ENCODE data around the gene IKZF1. TPM values are rescaled to one million over a fixed set of nuclear protein-coding genes. Genes with fewer than 3 reads are reported as not detected.

IKZF1 gene
- total RNA-seq, 1 donor from 2014 or later: 3.6 TPM

GRCh38 chr7:50306494-50307367 is 2.2 kb downstream of the IKZF1 start:
- Histone ChIP-seq H3K36me3 (no peaks in the 10 kb centered on the region), H3K4me3 (peak overlapping the region in 1 of 2 donors; percentile 62), H3K4me1 (no peaks in the 10 kb centered on the region), H3K27ac (no peak overlapping the region), H3K9me3 (no peaks in the 10 kb centered on the region), H3K27me3 (no peaks in the 10 kb centered on the region)
- no peak for DNase-seq (ENCODE audit: low spot score in 2 of 2)
- intact Hi-C loops (cut with DNase I): no loop called here
- no peak for TF ChIP-seq CTCF (IDR thresholded peaks at IDR 0.05)

GRCh38 chr7:50307368-50308032 is 3.0 kb downstream of the IKZF1 start:
- intact Hi-C loops (cut with DNase I): no loop called here
- Histone ChIP-seq H3K36me3 (no peaks in the 10 kb centered on the region), H3K9me3 (no peaks in the 10 kb centered on the region), H3K4me1 (no peaks in the 10 kb centered on the region), H3K27ac (no peak overlapping the region), H3K4me3 (peak overlapping the region in 1 of 2 donors; percentile 6), H3K27me3 (no peaks in the 10 kb centered on the region)
- no peak for DNase-seq (ENCODE audit: low spot score in 2 of 2)
- no peak for TF ChIP-seq CTCF (IDR thresholded peaks at IDR 0.05)

DNA sequence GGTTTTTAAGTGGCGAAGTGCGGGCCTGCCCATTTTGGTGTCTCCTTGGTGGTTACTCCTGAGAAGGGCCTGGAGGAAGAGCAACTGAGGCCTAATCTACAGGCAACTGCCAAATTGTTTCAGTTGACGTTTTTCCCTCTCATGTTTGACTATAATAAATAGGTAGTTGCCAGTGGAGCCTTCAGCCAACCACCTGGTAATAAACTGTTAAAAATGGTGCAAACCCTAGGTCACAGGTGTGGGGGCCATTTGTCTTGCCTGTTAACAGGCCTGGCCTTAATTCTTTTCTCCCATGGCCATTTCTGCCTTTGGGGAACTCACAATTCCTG is 3.7 kb downstream of the IKZF1 start:
- no peaks in the 10 kb centered on the region for H3K36me3 ChIP-seq
- DNase-seq (ENCODE audit: low spot score in 2 of 2): no peak
- no peak overlapping the region for H3K4me3 ChIP-seq
- H3K9me3 ChIP-seq: no peaks in the 10 kb centered on the region
- no peak overlapping the region for H3K27ac ChIP-seq
- H3K27me3 ChIP-seq: no peaks in the 10 kb centered on the region
- no peak for TF ChIP-seq CTCF (IDR thresholded peaks at IDR 0.05)
- intact Hi-C loops (cut with DNase I): no loop called here
- H3K4me1 ChIP-seq: no peaks in the 10 kb centered on the region

DNA sequence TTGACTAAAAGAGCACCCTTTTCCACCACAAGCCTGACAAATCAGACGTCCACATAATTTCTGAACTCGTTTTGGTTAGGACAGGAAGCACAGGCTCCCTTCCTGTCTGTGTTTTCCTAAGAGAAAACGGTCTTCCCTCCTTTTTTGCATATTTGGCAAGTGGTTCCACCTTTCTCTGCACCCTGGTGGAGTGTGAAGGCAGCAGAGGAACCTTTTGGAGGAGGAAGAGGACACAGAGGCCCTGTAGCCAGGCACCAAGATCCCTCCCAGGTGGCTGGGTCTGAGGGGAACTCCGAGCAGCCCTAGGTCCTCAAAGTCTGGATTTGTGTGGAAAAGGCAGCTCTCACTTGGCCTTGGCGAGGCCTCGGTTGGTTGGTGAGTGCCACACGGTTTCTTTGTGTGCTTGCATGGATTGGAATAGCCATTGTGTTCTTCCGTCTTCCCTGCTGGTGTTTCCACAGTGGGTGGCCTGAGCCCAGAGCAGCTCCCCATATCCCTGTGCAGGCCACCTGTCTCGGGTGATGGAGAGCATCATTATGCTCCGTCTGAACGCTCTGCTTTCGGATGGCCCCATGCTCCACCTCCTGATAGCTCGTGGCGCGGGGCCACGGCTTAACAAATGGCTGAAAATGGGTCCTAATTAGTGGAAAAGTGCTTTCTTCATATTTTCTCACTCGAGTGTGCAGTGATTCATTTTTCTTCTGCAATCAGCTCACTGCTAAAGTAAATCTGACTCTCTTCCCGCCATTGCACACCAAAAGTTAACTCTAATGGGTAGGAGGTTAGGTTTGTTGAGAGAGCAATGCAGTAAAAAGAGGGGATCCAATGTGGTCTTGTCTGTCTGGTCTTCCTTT is 4.2 kb downstream of the IKZF1 start:
- no peaks in the 10 kb centered on the region for H3K36me3 ChIP-seq
- H3K9me3 ChIP-seq: no peaks in the 10 kb centered on the region
- H3K27me3 ChIP-seq: no peaks in the 10 kb centered on the region
- no peaks in the 10 kb centered on the region for H3K4me1 ChIP-seq
- no peak overlapping the region for H3K4me3 ChIP-seq
- no peak for DNase-seq (ENCODE audit: low spot score in 2 of 2)
- no peak for TF ChIP-seq CTCF (IDR thresholded peaks at IDR 0.05)
- H3K27ac ChIP-seq: no peak overlapping the region
- intact Hi-C loops (cut with DNase I): no loop called here

GRCh38 chr7:50309721-50310120 is 5.2 kb downstream of the IKZF1 start:
- Histone ChIP-seq H3K27me3 (no peaks in the 10 kb centered on the region), H3K4me1 (no peaks in the 10 kb centered on the region), H3K36me3 (no peaks in the 10 kb centered on the region), H3K4me3 (no peak overlapping the region), H3K9me3 (no peaks in the 10 kb centered on the region), H3K27ac (no peak overlapping the region)
- DNase-seq (ENCODE audit: low spot score in 2 of 2): no peak
- TF ChIP-seq CTCF (IDR thresholded peaks at IDR 0.05): no peak
- intact Hi-C loops (cut with DNase I): no loop called here
